Measurements from ENCODE around the gene DMXL2.

DMXL2 gene

GRCh38 chr15:51647128-51647562 lies 24.6 kb upstream of the DMXL2 start:
- TF ChIP-seq, protein P1, sequence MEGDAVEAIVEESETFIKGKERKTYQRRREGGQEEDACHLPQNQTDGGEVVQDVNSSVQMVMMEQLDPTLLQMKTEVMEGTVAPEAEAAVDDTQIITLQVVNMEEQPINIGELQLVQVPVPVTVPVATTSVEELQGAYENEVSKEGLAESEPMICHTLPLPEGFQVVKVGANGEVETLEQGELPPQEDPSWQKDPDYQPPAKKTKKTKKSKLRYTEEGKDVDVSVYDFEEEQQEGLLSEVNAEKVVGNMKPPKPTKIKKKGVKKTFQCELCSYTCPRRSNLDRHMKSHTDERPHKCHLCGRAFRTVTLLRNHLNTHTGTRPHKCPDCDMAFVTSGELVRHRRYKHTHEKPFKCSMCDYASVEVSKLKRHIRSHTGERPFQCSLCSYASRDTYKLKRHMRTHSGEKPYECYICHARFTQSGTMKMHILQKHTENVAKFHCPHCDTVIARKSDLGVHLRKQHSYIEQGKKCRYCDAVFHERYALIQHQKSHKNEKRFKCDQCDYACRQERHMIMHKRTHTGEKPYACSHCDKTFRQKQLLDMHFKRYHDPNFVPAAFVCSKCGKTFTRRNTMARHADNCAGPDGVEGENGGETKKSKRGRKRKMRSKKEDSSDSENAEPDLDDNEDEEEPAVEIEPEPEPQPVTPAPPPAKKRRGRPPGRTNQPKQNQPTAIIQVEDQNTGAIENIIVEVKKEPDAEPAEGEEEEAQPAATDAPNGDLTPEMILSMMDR (IDR thresholded peaks at IDR 0.05; ENCODE audit: insufficient read depth, low read length, poor library complexity, severe bottlenecking), result no peak
- Histone ChIP-seq H3K4me3 (replicated peaks; ENCODE audit: low read depth, low read length) (no peak overlapping the region), H3K36me3 (ENCODE audit: control insufficient read depth, insufficient read depth, low read length) (no peaks in the 10 kb centered on the region), H3K27me3 (replicated peaks; ENCODE audit: control insufficient read depth, insufficient read depth, low read length) (no peaks in the 10 kb centered on the region)
- no peak for DNase-seq (ENCODE audit: extremely low read depth, insufficient read length)

- H3K27me3 ChIP-seq (replicated peaks; ENCODE audit: control insufficient read depth, insufficient read depth, low read length), result no peaks in the 10 kb centered on the region
- TF ChIP-seq, protein P1 (IDR thresholded peaks at IDR 0.05; ENCODE audit: insufficient read depth, low read length, poor library complexity, severe bottlenecking), result no peak
- H3K36me3 ChIP-seq (ENCODE audit: control insufficient read depth, insufficient read depth, low read length), result no peaks in the 10 kb centered on the region
- no peak overlapping the region for H3K4me3 ChIP-seq (replicated peaks; ENCODE audit: low read depth, low read length)
- DNase-seq (ENCODE audit: extremely low read depth, insufficient read length), result no peak
Measured at GRCh38 chr15:51642696-51643095, 20.1 kb upstream of the DMXL2 start.

- TF ChIP-seq, protein P1 (IDR thresholded peaks at IDR 0.05; ENCODE audit: insufficient read depth, low read length, poor library complexity, severe bottlenecking), result no peak
Measured at GRCh38 chr15:51641490-51642130, 19.0 kb upstream of the DMXL2 start.

DNA sequence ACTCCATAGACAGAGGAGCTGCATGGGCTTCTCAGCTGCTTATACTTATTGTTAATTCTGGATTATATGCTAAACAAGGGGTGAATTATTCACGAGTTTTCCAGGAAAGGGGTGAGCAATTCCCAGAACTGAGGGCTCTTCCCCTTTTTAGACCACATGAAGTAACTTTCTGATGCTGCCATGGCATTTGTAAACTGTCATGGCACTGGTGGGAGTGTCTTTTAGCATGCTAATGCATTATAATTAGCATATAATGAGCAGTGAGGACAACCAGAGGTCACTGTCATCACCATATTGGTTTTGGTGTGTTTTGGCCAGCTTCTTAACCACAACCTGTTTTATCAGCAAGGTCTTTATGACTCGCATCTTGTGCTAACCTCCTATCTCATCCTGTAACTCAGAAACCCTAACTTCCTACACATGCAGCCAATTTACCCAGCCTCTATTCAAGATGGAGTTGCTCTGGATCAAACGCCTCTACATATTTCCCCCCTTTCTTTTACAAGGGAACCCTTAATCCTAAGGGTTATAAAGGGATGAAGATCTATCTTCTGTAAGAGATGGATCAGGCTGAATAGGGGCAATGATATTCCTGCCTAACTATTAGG lies 12.1 kb upstream of the DMXL2 start:
- no peak for DNase-seq (ENCODE audit: extremely low read depth, insufficient read length)
- Histone ChIP-seq H3K36me3 (ENCODE audit: control insufficient read depth, insufficient read depth, low read length) (no peaks in the 10 kb centered on the region), H3K4me3 (replicated peaks; ENCODE audit: low read depth, low read length) (no peak overlapping the region), H3K27me3 (replicated peaks; ENCODE audit: control insufficient read depth, insufficient read depth, low read length) (no peaks in the 10 kb centered on the region)
- TF ChIP-seq, protein P1 (IDR thresholded peaks at IDR 0.05; ENCODE audit: insufficient read depth, low read length, poor library complexity, severe bottlenecking), result no peak

More at GRCh38 chr15:51641490-51642130, 19.0 kb upstream of the DMXL2 start:
- no peak for DNase-seq (ENCODE audit: extremely low read depth, insufficient read length)
- Histone ChIP-seq H3K4me3 (replicated peaks; ENCODE audit: low read depth, low read length) (no peak overlapping the region), H3K27me3 (replicated peaks; ENCODE audit: control insufficient read depth, insufficient read depth, low read length) (no peaks in the 10 kb centered on the region), H3K36me3 (ENCODE audit: control insufficient read depth, insufficient read depth, low read length) (no peaks in the 10 kb centered on the region)

DNA sequence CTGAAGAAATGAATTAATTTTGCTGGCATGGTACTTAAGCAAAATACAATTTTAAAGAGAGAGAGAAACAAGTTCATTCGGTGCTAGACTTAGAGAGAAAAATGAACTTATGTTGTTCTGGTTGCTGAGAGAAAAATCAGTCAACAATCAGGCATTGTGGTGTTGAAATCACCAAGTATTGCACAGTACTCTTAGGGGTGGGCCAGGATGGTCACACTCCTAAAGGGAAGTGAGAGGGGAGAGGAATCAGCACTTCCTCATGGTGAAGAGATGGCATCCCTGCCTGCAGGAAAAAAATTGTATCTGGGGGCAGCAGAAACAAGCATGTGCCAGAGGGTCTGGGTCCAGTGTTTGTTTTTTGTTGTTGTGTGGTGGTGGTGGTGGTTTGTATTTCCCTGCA lies 7.0 kb upstream of the DMXL2 start:
- H3K4me3 ChIP-seq (replicated peaks; ENCODE audit: low read depth, low read length), result no peak overlapping the region
- TF ChIP-seq, protein P1 (IDR thresholded peaks at IDR 0.05; ENCODE audit: insufficient read depth, low read length, poor library complexity, severe bottlenecking), result no peak
- H3K36me3 ChIP-seq (ENCODE audit: control insufficient read depth, insufficient read depth, low read length), result no peaks in the 10 kb centered on the region
- no peaks in the 10 kb centered on the region for H3K27me3 ChIP-seq (replicated peaks; ENCODE audit: control insufficient read depth, insufficient read depth, low read length)
- DNase-seq (ENCODE audit: extremely low read depth, insufficient read length), result no peak
